ENCODE measurements around the gene GNPDA2.

The GNPDA2 gene

DNA sequence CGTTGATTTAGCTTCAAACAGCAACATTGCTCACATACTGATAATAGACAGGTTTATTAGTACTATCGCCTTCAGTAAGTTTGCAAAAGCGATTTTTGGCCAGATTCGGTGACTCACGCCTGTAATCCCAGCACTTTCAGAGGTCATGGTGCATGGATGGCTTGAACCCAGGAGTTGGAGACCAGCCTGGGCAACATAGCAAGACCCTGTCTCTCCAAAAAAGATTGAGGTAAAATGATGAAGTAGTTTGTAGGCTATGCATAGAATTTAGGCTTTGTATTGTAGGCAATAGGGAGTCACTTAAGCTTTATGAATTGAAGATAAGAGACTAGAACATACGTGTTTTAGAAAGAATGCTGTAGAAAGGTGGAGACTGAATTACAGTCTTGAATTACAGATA is 1.1 kb upstream of the GNPDA2 start:
- Histone ChIP-seq H3K27me3 (ENCODE audit: insufficient read depth, low read length, poor library complexity) (no peaks in the 10 kb centered on the region), H3K4me1 (ENCODE audit: control insufficient read depth, low read depth, low read length) (peaks cover 2% of the 10 kb centered on the region), H3K4ac (ENCODE audit: low read depth, low read length) (no peak overlapping the region), H3K56ac (ENCODE audit: low read length) (no peak overlapping the region), H3K23ac (ENCODE audit: low read length) (no peak overlapping the region), H3K79me1 (ENCODE audit: low read length) (peaks cover 3% of the 10 kb centered on the region), H3K36me3 (ENCODE audit: control insufficient read depth, insufficient read depth, low read length) (no peaks in the 10 kb centered on the region), H4K5ac (ENCODE audit: low read length) (no peak overlapping the region), H2BK120ac (ENCODE audit: low read depth, low read length) (no peak overlapping the region), H4K8ac (ENCODE audit: low read depth, low read length) (no peak overlapping the region), H3K27ac (ENCODE audit: low read depth, low read length) (no peak overlapping the region), H3K4me2 (ENCODE audit: low read length) (no peak overlapping the region), H2BK15ac (replicated peaks; ENCODE audit: low read depth) (no peak overlapping the region), H3K4me3 (ENCODE audit: low read length) (no peak overlapping the region), H3K79me2 (ENCODE audit: control insufficient read depth, insufficient read depth, low read length) (no peaks in the 10 kb centered on the region), H2BK5ac (ENCODE audit: low read length) (no peak overlapping the region), H3K9ac (ENCODE audit: low read length) (no peak overlapping the region), H2AK5ac (ENCODE audit: low read length) (no peak overlapping the region), H3K18ac (ENCODE audit: low read length) (no peak overlapping the region)
- WGBS (ENCODE audit: extremely low coverage, insufficient coverage, low lambda C conversion rate) = no CpG with 5 or more reads among the region's 6 CpGs
- no peak for DNase-seq

DNA sequence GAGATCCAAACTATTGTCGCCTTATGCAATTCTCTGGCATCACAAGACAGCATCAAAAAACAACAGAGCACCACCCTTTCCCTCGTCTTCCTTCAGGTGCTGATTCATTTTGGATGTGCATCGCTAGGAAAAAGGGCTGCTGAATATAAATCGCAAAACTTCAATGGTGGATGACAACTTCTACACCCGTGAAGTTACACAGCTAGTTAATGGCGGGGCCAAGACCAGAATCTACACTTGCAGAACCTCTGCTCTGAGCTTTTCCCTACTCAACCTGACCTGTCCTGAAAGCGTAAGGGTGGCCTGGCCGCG is 674 bp downstream of the GNPDA2 start:
- H2AK5ac ChIP-seq (ENCODE audit: low read length) = no peak overlapping the region

DNA sequence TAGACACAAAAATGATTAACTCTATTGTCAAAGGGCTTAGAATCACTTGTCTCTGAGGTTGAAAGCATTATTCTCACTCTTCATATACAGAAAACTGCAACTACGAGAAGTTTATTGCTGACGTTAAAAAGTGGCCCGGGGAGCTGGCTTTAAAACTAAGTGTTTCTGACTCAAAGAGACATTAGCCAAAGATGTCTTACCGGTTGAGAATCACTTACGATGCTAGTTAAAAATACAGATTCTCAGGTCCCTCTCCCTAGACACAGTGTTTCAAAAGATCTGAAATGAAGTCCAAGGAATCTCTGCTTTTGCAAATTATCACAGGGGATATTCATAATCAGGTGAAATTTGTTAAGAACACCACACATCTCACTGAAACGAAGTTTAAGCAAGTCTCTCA is 1.2 kb downstream of the GNPDA2 start:
- H3K18ac ChIP-seq (ENCODE audit: low read length) = no peak overlapping the region
- H3K27ac ChIP-seq (ENCODE audit: low read depth, low read length) = no peak overlapping the region
- no peak overlapping the region for H3K56ac ChIP-seq (ENCODE audit: low read length)
- H3K79me2 ChIP-seq (ENCODE audit: control insufficient read depth, insufficient read depth, low read length) = no peaks in the 10 kb centered on the region
- no CpG with 5 or more reads among the region's 6 CpGs for WGBS (ENCODE audit: extremely low coverage, insufficient coverage, low lambda C conversion rate)
- no peak overlapping the region for H2BK15ac ChIP-seq (replicated peaks; ENCODE audit: low read depth)
- peak overlapping the region; percentile 79 for H3K9ac ChIP-seq (ENCODE audit: low read length)
- no peak overlapping the region for H2BK5ac ChIP-seq (ENCODE audit: low read length)
- H3K36me3 ChIP-seq (ENCODE audit: control insufficient read depth, insufficient read depth, low read length) = no peaks in the 10 kb centered on the region
- no peak overlapping the region for H3K23ac ChIP-seq (ENCODE audit: low read length)
- H2BK120ac ChIP-seq (ENCODE audit: low read depth, low read length) = no peak overlapping the region
- H3K79me1 ChIP-seq (ENCODE audit: low read length) = peaks cover 3% of the 10 kb centered on the region
- no peak overlapping the region for H2AK5ac ChIP-seq (ENCODE audit: low read length)
- peaks cover 2% of the 10 kb centered on the region for H3K4me1 ChIP-seq (ENCODE audit: control insufficient read depth, low read depth, low read length)
- no peak overlapping the region for H3K4me3 ChIP-seq (ENCODE audit: low read length)
- DNase-seq = peak; percentile 2
- no peak overlapping the region for H4K5ac ChIP-seq (ENCODE audit: low read length)
- H3K4ac ChIP-seq (ENCODE audit: low read depth, low read length) = no peak overlapping the region
- peak overlapping the region; percentile 69 for H3K4me2 ChIP-seq (ENCODE audit: low read length)
- no peaks in the 10 kb centered on the region for H3K27me3 ChIP-seq (ENCODE audit: insufficient read depth, low read length, poor library complexity)
- H4K8ac ChIP-seq (ENCODE audit: low read depth, low read length) = no peak overlapping the region

More for the DNA sequence above, 674 bp downstream of the GNPDA2 start:
- Histone ChIP-seq H3K4me3 (ENCODE audit: low read length) (peak overlapping the region; percentile 65), H3K18ac (ENCODE audit: low read length) (no peak overlapping the region), H3K9ac (ENCODE audit: low read length) (peak overlapping the region; percentile 79), H4K8ac (ENCODE audit: low read depth, low read length) (no peak overlapping the region), H3K4ac (ENCODE audit: low read depth, low read length) (no peak overlapping the region), H3K27ac (ENCODE audit: low read depth, low read length) (no peak overlapping the region), H2BK5ac (ENCODE audit: low read length) (no peak overlapping the region), H3K27me3 (ENCODE audit: insufficient read depth, low read length, poor library complexity) (no peaks in the 10 kb centered on the region), H3K23ac (ENCODE audit: low read length) (no peak overlapping the region), H3K36me3 (ENCODE audit: control insufficient read depth, insufficient read depth, low read length) (no peaks in the 10 kb centered on the region), H3K4me1 (ENCODE audit: control insufficient read depth, low read depth, low read length) (peaks cover 2% of the 10 kb centered on the region), H2BK15ac (replicated peaks; ENCODE audit: low read depth) (no peak overlapping the region), H2BK120ac (ENCODE audit: low read depth, low read length) (no peak overlapping the region), H3K79me2 (ENCODE audit: control insufficient read depth, insufficient read depth, low read length) (no peaks in the 10 kb centered on the region), H3K56ac (ENCODE audit: low read length) (peak overlapping the region; percentile 92), H4K5ac (ENCODE audit: low read length) (no peak overlapping the region), H3K4me2 (ENCODE audit: low read length) (peak overlapping the region; percentile 69), H3K79me1 (ENCODE audit: low read length) (peaks cover 3% of the 10 kb centered on the region)
- DNase-seq = no peak
- WGBS (ENCODE audit: extremely low coverage, insufficient coverage, low lambda C conversion rate) = no CpG with 5 or more reads among the region's 9 CpGs

DNA sequence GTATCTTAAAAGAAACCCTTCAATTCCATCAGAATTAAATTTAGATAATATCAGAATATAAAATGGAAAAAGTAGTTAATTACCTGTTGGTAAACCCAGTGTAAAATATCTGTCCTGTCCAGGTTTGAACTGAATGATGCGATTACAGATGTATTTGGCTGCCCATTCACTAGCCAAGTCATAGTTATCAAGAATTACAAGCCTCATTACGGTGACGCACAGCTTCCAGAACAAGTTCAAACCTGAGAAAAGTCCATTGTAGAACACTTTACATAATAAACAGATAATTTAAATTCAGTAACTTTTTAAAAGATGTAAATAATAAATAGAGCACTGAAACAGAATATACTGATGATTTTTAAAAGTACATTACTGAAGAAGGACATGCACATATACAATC is 4.4 kb downstream of the GNPDA2 start:
- H2BK5ac ChIP-seq (ENCODE audit: low read length) = no peak overlapping the region
- no peak overlapping the region for H3K23ac ChIP-seq (ENCODE audit: low read length)
- no peaks in the 10 kb centered on the region for H3K36me3 ChIP-seq (ENCODE audit: control insufficient read depth, insufficient read depth, low read length)
- H3K4me3 ChIP-seq (ENCODE audit: low read length) = no peak overlapping the region
- no CpG with 5 or more reads among the region's 3 CpGs for WGBS (ENCODE audit: extremely low coverage, insufficient coverage, low lambda C conversion rate)
- no peak overlapping the region for H2BK120ac ChIP-seq (ENCODE audit: low read depth, low read length)
- no peak for DNase-seq
- H3K79me2 ChIP-seq (ENCODE audit: control insufficient read depth, insufficient read depth, low read length) = no peaks in the 10 kb centered on the region
- H3K27me3 ChIP-seq (ENCODE audit: insufficient read depth, low read length, poor library complexity) = no peaks in the 10 kb centered on the region
- H2AK5ac ChIP-seq (ENCODE audit: low read length) = no peak overlapping the region
- no peak overlapping the region for H4K8ac ChIP-seq (ENCODE audit: low read depth, low read length)
- H3K79me1 ChIP-seq (ENCODE audit: low read length) = peaks cover 3% of the 10 kb centered on the region
- no peak overlapping the region for H3K56ac ChIP-seq (ENCODE audit: low read length)
- no peak overlapping the region for H3K9ac ChIP-seq (ENCODE audit: low read length)
- no peak overlapping the region for H3K4ac ChIP-seq (ENCODE audit: low read depth, low read length)
- no peak overlapping the region for H4K5ac ChIP-seq (ENCODE audit: low read length)
- H2BK15ac ChIP-seq (replicated peaks; ENCODE audit: low read depth) = no peak overlapping the region
- H3K18ac ChIP-seq (ENCODE audit: low read length) = no peak overlapping the region
- no peak overlapping the region for H3K4me2 ChIP-seq (ENCODE audit: low read length)
- H3K4me1 ChIP-seq (ENCODE audit: control insufficient read depth, low read depth, low read length) = peaks cover 2% of the 10 kb centered on the region
- H3K27ac ChIP-seq (ENCODE audit: low read depth, low read length) = no peak overlapping the region

DNA sequence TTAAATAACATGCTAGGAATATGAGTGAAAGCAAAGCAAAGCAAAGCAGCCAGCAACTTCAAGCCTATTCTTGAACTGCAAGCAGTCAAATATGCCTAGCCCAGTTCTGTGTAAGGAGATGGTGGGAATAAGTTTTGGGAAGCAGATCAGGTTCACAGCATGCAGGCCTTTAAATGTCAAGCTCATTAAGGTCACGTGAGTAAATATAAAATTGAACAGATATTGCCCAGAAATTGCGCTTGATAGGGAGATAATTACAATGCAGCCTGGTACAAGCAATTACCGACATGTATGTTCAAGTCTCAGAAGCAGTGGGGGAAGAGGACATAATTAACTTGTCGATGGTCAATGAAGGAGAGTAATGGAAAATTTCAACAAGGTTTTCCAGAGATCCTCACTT is 6.0 kb downstream of the GNPDA2 start:
- no peak for DNase-seq
- Histone ChIP-seq H3K23ac (ENCODE audit: low read length) (no peak overlapping the region), H2BK5ac (ENCODE audit: low read length) (no peak overlapping the region), H3K56ac (ENCODE audit: low read length) (no peak overlapping the region), H3K18ac (ENCODE audit: low read length) (no peak overlapping the region), H3K4me3 (ENCODE audit: low read length) (no peak overlapping the region), H3K4ac (ENCODE audit: low read depth, low read length) (no peak overlapping the region), H3K4me1 (ENCODE audit: control insufficient read depth, low read depth, low read length) (no peaks in the 10 kb centered on the region), H3K27me3 (ENCODE audit: insufficient read depth, low read length, poor library complexity) (no peaks in the 10 kb centered on the region), H3K4me2 (ENCODE audit: low read length) (no peak overlapping the region), H2AK5ac (ENCODE audit: low read length) (no peak overlapping the region), H4K8ac (ENCODE audit: low read depth, low read length) (no peak overlapping the region), H3K36me3 (ENCODE audit: control insufficient read depth, insufficient read depth, low read length) (no peaks in the 10 kb centered on the region), H2BK120ac (ENCODE audit: low read depth, low read length) (no peak overlapping the region), H2BK15ac (replicated peaks; ENCODE audit: low read depth) (no peak overlapping the region), H3K9ac (ENCODE audit: low read length) (no peak overlapping the region), H3K27ac (ENCODE audit: low read depth, low read length) (no peak overlapping the region), H4K5ac (ENCODE audit: low read length) (no peak overlapping the region), H3K79me1 (ENCODE audit: low read length) (peaks cover 1% of the 10 kb centered on the region), H3K79me2 (ENCODE audit: control insufficient read depth, insufficient read depth, low read length) (no peaks in the 10 kb centered on the region)
- no CpG with 5 or more reads among the region's 4 CpGs for WGBS (ENCODE audit: extremely low coverage, insufficient coverage, low lambda C conversion rate)

DNA sequence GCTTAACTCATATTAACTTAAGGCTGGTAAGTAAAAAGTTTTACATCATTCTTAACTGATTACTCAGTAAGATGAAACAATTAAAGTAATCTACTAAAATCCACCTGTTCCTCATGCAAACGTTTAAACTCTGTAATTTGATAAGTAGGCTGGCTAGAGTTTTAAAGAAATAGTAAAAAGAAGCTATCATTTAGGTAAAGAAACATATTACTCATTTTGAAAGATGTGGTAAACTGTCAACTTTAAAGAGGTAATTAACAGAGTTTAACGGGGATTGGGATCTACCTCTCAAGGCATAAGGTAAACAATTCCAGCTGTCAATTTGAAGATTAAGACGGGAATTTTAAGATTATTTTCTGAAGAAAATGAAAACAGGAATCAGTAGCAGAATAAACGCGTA is 9.8 kb downstream of the GNPDA2 start:
- H3K27ac ChIP-seq (ENCODE audit: low read depth, low read length) = no peak overlapping the region
- no peak overlapping the region for H3K18ac ChIP-seq (ENCODE audit: low read length)
- H2AK5ac ChIP-seq (ENCODE audit: low read length) = no peak overlapping the region
- H3K36me3 ChIP-seq (ENCODE audit: control insufficient read depth, insufficient read depth, low read length) = no peaks in the 10 kb centered on the region
- no peaks in the 10 kb centered on the region for H3K79me1 ChIP-seq (ENCODE audit: low read length)
- no peak overlapping the region for H3K4ac ChIP-seq (ENCODE audit: low read depth, low read length)
- no peaks in the 10 kb centered on the region for H3K4me1 ChIP-seq (ENCODE audit: control insufficient read depth, low read depth, low read length)
- DNase-seq = no peak
- no peak overlapping the region for H3K23ac ChIP-seq (ENCODE audit: low read length)
- H3K4me2 ChIP-seq (ENCODE audit: low read length) = no peak overlapping the region
- H3K9ac ChIP-seq (ENCODE audit: low read length) = no peak overlapping the region
- no peaks in the 10 kb centered on the region for H3K79me2 ChIP-seq (ENCODE audit: control insufficient read depth, insufficient read depth, low read length)
- no peak overlapping the region for H2BK5ac ChIP-seq (ENCODE audit: low read length)
- H3K56ac ChIP-seq (ENCODE audit: low read length) = no peak overlapping the region
- H2BK120ac ChIP-seq (ENCODE audit: low read depth, low read length) = no peak overlapping the region
- no peaks in the 10 kb centered on the region for H3K27me3 ChIP-seq (ENCODE audit: insufficient read depth, low read length, poor library complexity)
- H4K8ac ChIP-seq (ENCODE audit: low read depth, low read length) = no peak overlapping the region
- H4K5ac ChIP-seq (ENCODE audit: low read length) = no peak overlapping the region
- H3K4me3 ChIP-seq (ENCODE audit: low read length) = no peak overlapping the region
- WGBS (ENCODE audit: extremely low coverage, insufficient coverage, low lambda C conversion rate) = no CpG with 5 or more reads among the region's 5 CpGs
- no peak overlapping the region for H2BK15ac ChIP-seq (replicated peaks; ENCODE audit: low read depth)

Measured in mesendoderm (in vitro differentiated cells).